IMR-90 (cell line): ENCODE data around the gene ADCY2. TPM values are rescaled to one million over a fixed set of nuclear protein-coding genes. Genes with fewer than 3 reads are reported as not detected.

Experiments
- ATAC-seq: fragments of 200-7000 bp; cut with Tn5 transposase; 2 replicates; pipeline ENCODE4 v1.9.1; 2020; ENCODE audit warnings: low read depth, mild to moderate bottlenecking, moderate library complexity
- BruUV-seq: library from RNA; stranded (reverse); fragments of 400-500 nt; replicated peaks from 2 replicates; lab custom pipeline; 2021; lab: Mats Ljungman, UMichigan
- CTCF ChIA-PET: fragments of 300-600 bp; formaldehyde crosslinking; extraction: SDS; loops from one replicate; lab custom pipeline; 2021; ENCODE audit warnings: antibody characterized with exemption; lab: Yijun Ruan, JAX
- POLR2A ChIA-PET: fragments of 300-600 bp; sonication (Branson Sonifier 250); formaldehyde crosslinking; loops from one replicate; lab custom pipeline; 2022; ENCODE audit warnings: antibody characterized with exemption; ENCODE audit not compliant: unreplicated experiment; lab: Charles Lee
- DNase-seq: peaks from one replicate; pipeline ENCODE4 v3.0.0; 2013
- H2AFZ ChIP-seq: replicated peaks from 2 replicates; pipeline ENCODE3; 2013; ENCODE audit warnings: low read length, mild to moderate bottlenecking; ENCODE audit not compliant: poor library complexity
- H2AK5ac ChIP-seq: 2 replicates; pipeline ENCODE4 v1.6.1; 2013; ENCODE audit warnings: low read depth, low read length, inconsistent platforms
- H2AK9ac ChIP-seq: replicated peaks from 2 replicates; pipeline ENCODE3; 2013; ENCODE audit warnings: mild to moderate bottlenecking, low read depth, low read length, moderate library complexity; ENCODE audit not compliant: poor library complexity
- H2BK120ac ChIP-seq: 2 replicates; pipeline ENCODE4 v1.6.1; 2013; ENCODE audit warnings: low read depth, low read length, inconsistent platforms
- H2BK15ac ChIP-seq: 3 replicates; pipeline ENCODE4 v1.6.1; 2013; ENCODE audit warnings: low read depth, low read length, inconsistent platforms
- H2BK20ac ChIP-seq: 2 replicates; pipeline ENCODE4 v1.6.1; 2013; ENCODE audit warnings: low read depth, mild to moderate bottlenecking, inconsistent platforms, low read length, moderate library complexity
- H2BK5ac ChIP-seq: 2 replicates; pipeline ENCODE4 v1.6.1; 2013; ENCODE audit warnings: mild to moderate bottlenecking, low read depth, low read length, inconsistent platforms; ENCODE audit not compliant: poor library complexity, severe bottlenecking
- H3K14ac ChIP-seq: replicated peaks from 2 replicates; pipeline ENCODE4 v1.6.1; 2013; ENCODE audit warnings: low read depth, low read length, inconsistent platforms
- H3K18ac ChIP-seq: 2 replicates; pipeline ENCODE4 v1.6.1; 2013; ENCODE audit warnings: low read depth, low read length, control low read depth
- H3K23ac ChIP-seq: 2 replicates; pipeline ENCODE4 v1.6.1; 2013; ENCODE audit warnings: low read depth, low read length, inconsistent platforms
- H3K27ac ChIP-seq: 2 replicates; pipeline ENCODE4 v1.5.1; 2013; ENCODE audit warnings: mild to moderate bottlenecking, control low read depth, low read length; ENCODE audit not compliant: insufficient read depth
- H3K27me3 ChIP-seq: 2 replicates; pipeline ENCODE4 v1.6.1; 2013; ENCODE audit warnings: low read length; ENCODE audit not compliant: control insufficient read depth, insufficient read depth
- H3K36me3 ChIP-seq: 2 replicates; pipeline ENCODE4 v1.6.1; 2013; ENCODE audit warnings: low read length, mixed read lengths; ENCODE audit not compliant: control insufficient read depth, insufficient read depth
- H3K4ac ChIP-seq: 2 replicates; pipeline ENCODE4 v1.6.1; 2013; ENCODE audit warnings: low read depth, low read length, inconsistent platforms
- H3K4me1 ChIP-seq: 2 replicates; pipeline ENCODE4 v1.6.1; 2013; ENCODE audit warnings: low read length, mixed read lengths; ENCODE audit not compliant: control insufficient read depth, insufficient read depth
- H3K4me2 ChIP-seq: 2 replicates; pipeline ENCODE4 v1.6.1; 2013; ENCODE audit warnings: low read depth, mild to moderate bottlenecking, control low read depth, low read length, moderate library complexity
- H3K4me3 ChIP-seq: 2 replicates; pipeline ENCODE4 v1.5.1; 2013; ENCODE audit warnings: low read depth, mild to moderate bottlenecking, control low read depth, low read length, moderate library complexity; ENCODE audit not compliant: insufficient read depth
- H3K56ac ChIP-seq: 2 replicates; pipeline ENCODE4 v1.6.1; 2013; ENCODE audit warnings: low read length, inconsistent platforms; ENCODE audit not compliant: insufficient read depth; ENCODE audit errors: extremely low read depth
- H3K79me1 ChIP-seq, 2 experiments: 2 replicates each; pipeline ENCODE4 v1.6.1; 2013; ENCODE audit warnings: low read length in 2 of 2, inconsistent platforms in 1 of 2, low read depth in 1 of 2
- H3K9ac ChIP-seq: 2 replicates; pipeline ENCODE4 v1.6.1; 2013; ENCODE audit warnings: low read depth, low read length, control low read depth
- H3K9me1 ChIP-seq: 2 replicates; pipeline ENCODE4 v1.6.1; 2013; ENCODE audit warnings: low read length, inconsistent platforms; ENCODE audit not compliant: insufficient read depth
- H3K9me3 ChIP-seq: 2 replicates; pipeline ENCODE4 v1.6.1; 2013; ENCODE audit warnings: low read length; ENCODE audit not compliant: control insufficient read depth, insufficient read depth
- H4K20me1 ChIP-seq: 2 replicates; pipeline ENCODE4 v1.6.1; 2013; ENCODE audit warnings: low read length, inconsistent platforms; ENCODE audit not compliant: insufficient read depth
- H4K5ac ChIP-seq: 2 replicates; pipeline ENCODE4 v1.6.1; 2013; ENCODE audit warnings: mild to moderate bottlenecking, low read depth, low read length, control low read depth
- H4K8ac ChIP-seq, 2 experiments: 2 replicates each; pipeline ENCODE4 v1.6.1; 2013; ENCODE audit warnings: low read depth in 2 of 2, low read length in 2 of 2, control low read depth in 1 of 2, inconsistent platforms in 1 of 2
- H4K91ac ChIP-seq: 2 replicates; pipeline ENCODE4 v1.6.1; 2013; ENCODE audit warnings: low read depth, low read length, inconsistent platforms; ENCODE audit not compliant: insufficient read depth
- MXI1 ChIP-seq: IDR thresholded peaks from 2 replicates; pipeline ENCODE4 v1.6.1; 2012; ENCODE audit warnings: low read depth, mild to moderate bottlenecking, low read length, moderate library complexity, borderline replicate concordance
- RCOR1 ChIP-seq: IDR thresholded peaks from 2 replicates; pipeline ENCODE4 v1.6.1; 2012; ENCODE audit warnings: mild to moderate bottlenecking, low read length, improper control_type of control experiment; ENCODE audit not compliant: insufficient replicate concordance
- WGBS, 2 experiments: methylation state at CpG; one replicate each; pipeline versions ENCODE4 v1.1.5 to v1.1.7; 2013; ENCODE audit warnings: missing lambda C conversion rate in 2 of 2; ENCODE audit not compliant: insufficient read length in 1 of 2; ENCODE audit errors: extremely low coverage in 2 of 2; 5-methylcytosine and 5-hydroxymethylcytosine counted together
- dilution Hi-C: fragments of 300-500 bp; cut with HindIII; formaldehyde crosslinking; loops from one replicate; pipeline ENCODE4 v1.14.3; 2018; ENCODE audit warnings: low sequenced_read_pairs; ENCODE audit not compliant: unreplicated experiment
- in situ Hi-C: fragments of 300-500 bp; cut with MboI; formaldehyde crosslinking; loops from 3 replicates; pipeline ENCODE4 v1.14.3; 2019; ENCODE audit warnings: low sequenced_read_pairs, inconsistent platforms, mixed read lengths
- intact Hi-C: fragments of 100-400 bp; cut with micrococcal nuclease; formaldehyde crosslinking; loops from 2 replicates; pipeline ENCODE4 v1.10.0; 2022
- polyA plus RNA-seq, 3 experiments: library from polyadenylated mRNA; depleted of rRNA; stranded (reverse); fragments of >200 nt; gene quantifications; 2 replicates each; pipeline ENCODE4 v1.2.3, GENCODE V29; 2012; ENCODE audit warnings: low replicate concordance in 1 of 3
- total RNA-seq: library from RNA; depleted of rRNA; stranded (reverse); fragments of >200 nt; gene quantifications from 2 replicates; pipeline ENCODE4 v1.2.3, GENCODE V29; 2012

Gene ADCY2
- total and polyA plus RNA-seq, 2 of the 4 experiments (the other 2 are of a cell fraction), result not detected

GRCh38 chr5:7869474-7870136 lies 473.7 kb downstream of the ADCY2 start:
- Histone ChIP-seq H3K14ac (no peak overlapping the region), H3K56ac (no peak overlapping the region), H3K4me1 (0 out of 2 replicates have a peak, but pooled peaks cover 2% of the 10 kb centered on the region), H2AK5ac (no peak overlapping the region), H2AFZ (peak overlapping the region; percentile 98), H4K8ac (no peak overlapping the region), H3K9ac (peak overlapping the region; percentile 66), H2BK20ac (no peak overlapping the region), H3K4ac (no peak overlapping the region), H2BK120ac (no peak overlapping the region), H4K20me1 (peaks cover 6% of the 10 kb centered on the region; the same call in 1 of the 2 replicates), H2BK5ac (peak overlapping the region; percentile 3), H3K9me3 (no peaks in the 10 kb centered on the region), H2AK9ac (peak overlapping the region; percentile 19), H3K27ac (peak overlapping the region; percentile 52; the same call in 1 of the 2 replicates), H2BK15ac (no peak overlapping the region), H3K27me3 (no peaks in the 10 kb centered on the region), H3K36me3 (peaks cover 3% of the 10 kb centered on the region; the same call in 1 of the 2 replicates), H3K23ac (no peak overlapping the region), H3K4me2 (peak overlapping the region; percentile 96), H3K4me3 (peak overlapping the region; percentile 59), H3K79me1 (peaks cover 21 to 49% of the 10 kb centered on the region in 2 experiments), H3K18ac (no peak overlapping the region), H3K9me1 (peaks cover 2% of the 10 kb centered on the region; the same call in 1 of the 2 replicates), H4K91ac (no peak overlapping the region), H4K5ac (no peak overlapping the region)
- WGBS, 2 experiments, result 1% methylated on average over 15 of the region's 41 CpGs; no CpG with 5 or more reads in 1 of the 2 experiments
- dilution Hi-C loops, result no loop called here
- in situ Hi-C loops, result no loop called here
- intact Hi-C loops, result loop anchor here (10.0 kb wide), 1 partner anchor 965 kb away; no protein-coding TSS in a partner anchor
- CTCF ChIA-PET, result interaction anchor here (1.0 to 1.2 kb wide), 3 partner anchors 10 to 16 kb away, joined by 3 to 4 read pairs (median 3); no protein-coding TSS in a partner anchor
- TF ChIP-seq RCOR1 (no peak), MXI1 (0 out of 2 replicates have a peak, but pooled peaks have one; percentile 15)
- ATAC-seq, result peak; percentile 47
- TSS peak; percentile 25 for BruUV-seq
- POLR2A ChIA-PET, result interaction anchor here (0.5 kb wide), 1 partner anchor 364 kb away, joined by 3 read pairs; no protein-coding TSS in a partner anchor
- DNase-seq, result no peak
